ENCODE measurements around the gene RIMS3.

RIMS3 gene

GRCh38 chr1:40645118-40645680 lies 20.3 kb downstream of the RIMS3 start:
- H3F3A ChIP-seq (ENCODE audit: insufficient read depth, low read length), result no peaks in the 10 kb centered on the region
- H2AFZ ChIP-seq (ENCODE audit: low read length), result no peak overlapping the region
- no peak overlapping the region for H3K4me2 ChIP-seq (ENCODE audit: low read depth, low read length)
- no peak overlapping the region for H3K9ac ChIP-seq (ENCODE audit: low read length)
- no peaks in the 10 kb centered on the region for H3K36me3 ChIP-seq (replicated peaks; ENCODE audit: insufficient read depth, low read length)
- no peaks in the 10 kb centered on the region for H3K9me2 ChIP-seq (replicated peaks; ENCODE audit: insufficient read depth, low read length)
- DNase-seq, result no peak
- H3K27me3 ChIP-seq (replicated peaks; ENCODE audit: insufficient read depth, low read length), result no peaks in the 10 kb centered on the region
- no peaks in the 10 kb centered on the region for H3K9me3 ChIP-seq (replicated peaks; ENCODE audit: insufficient read depth, low read length)
- H3K27ac ChIP-seq (ENCODE audit: low read length), result no peak overlapping the region
- no peak overlapping the region for H3K4me3 ChIP-seq (ENCODE audit: low read length)
- no peaks in the 10 kb centered on the region for H3K4me1 ChIP-seq (ENCODE audit: low read length)
- no peak for TF ChIP-seq EZH2phosphoT487 (IDR thresholded peaks at IDR 0.05; ENCODE audit: low read length)
- TF ChIP-seq CTCF (IDR thresholded peaks at IDR 0.05; ENCODE audit: low read length), result no peak
- no peak for TF ChIP-seq EZH2 (optimal IDR thresholded peaks at IDR 0.05; ENCODE audit: low read depth, low read length)
- H3K79me2 ChIP-seq (ENCODE audit: low read length), result no peaks in the 10 kb centered on the region
- no peaks in the 10 kb centered on the region for H4K20me1 ChIP-seq (ENCODE audit: insufficient read depth, low read length)

GRCh38 chr1:40641601-40642242 lies 23.8 kb downstream of the RIMS3 start:
- H3F3A ChIP-seq (ENCODE audit: insufficient read depth, low read length), result no peaks in the 10 kb centered on the region
- TF ChIP-seq EZH2phosphoT487 (IDR thresholded peaks at IDR 0.05; ENCODE audit: low read length) (no peak), EZH2 (optimal IDR thresholded peaks at IDR 0.05; ENCODE audit: low read depth, low read length) (no peak), CTCF (IDR thresholded peaks at IDR 0.05; ENCODE audit: low read length) (no peak)
- no peaks in the 10 kb centered on the region for H3K79me2 ChIP-seq (ENCODE audit: low read length)
- H3K9me3 ChIP-seq (replicated peaks; ENCODE audit: insufficient read depth, low read length), result no peaks in the 10 kb centered on the region
- H4K20me1 ChIP-seq (ENCODE audit: insufficient read depth, low read length), result no peaks in the 10 kb centered on the region
- no peak overlapping the region for H3K4me3 ChIP-seq (ENCODE audit: low read length)
- no peaks in the 10 kb centered on the region for H3K27me3 ChIP-seq (replicated peaks; ENCODE audit: insufficient read depth, low read length)
- H3K27ac ChIP-seq (ENCODE audit: low read length), result no peak overlapping the region
- H3K4me2 ChIP-seq (ENCODE audit: low read depth, low read length), result no peak overlapping the region
- H3K4me1 ChIP-seq (ENCODE audit: low read length), result no peaks in the 10 kb centered on the region
- H3K9me2 ChIP-seq (replicated peaks; ENCODE audit: insufficient read depth, low read length), result no peaks in the 10 kb centered on the region
- H3K9ac ChIP-seq (ENCODE audit: low read length), result no peak overlapping the region
- H3K36me3 ChIP-seq (replicated peaks; ENCODE audit: insufficient read depth, low read length), result no peaks in the 10 kb centered on the region
- H2AFZ ChIP-seq (ENCODE audit: low read length), result no peak overlapping the region
- DNase-seq, result no peak

GRCh38 chr1:40640314-40641076 lies 25.0 kb downstream of the RIMS3 start:
- H2AFZ ChIP-seq (ENCODE audit: low read length), result no peak overlapping the region
- H3K9me2 ChIP-seq (replicated peaks; ENCODE audit: insufficient read depth, low read length), result no peaks in the 10 kb centered on the region
- H3K27me3 ChIP-seq (replicated peaks; ENCODE audit: insufficient read depth, low read length), result no peaks in the 10 kb centered on the region
- H3K4me2 ChIP-seq (ENCODE audit: low read depth, low read length), result no peak overlapping the region
- H3K4me3 ChIP-seq (ENCODE audit: low read length), result no peak overlapping the region
- DNase-seq, result no peak
- H4K20me1 ChIP-seq (ENCODE audit: insufficient read depth, low read length), result no peaks in the 10 kb centered on the region
- H3K79me2 ChIP-seq (ENCODE audit: low read length), result no peaks in the 10 kb centered on the region
- no peaks in the 10 kb centered on the region for H3K36me3 ChIP-seq (replicated peaks; ENCODE audit: insufficient read depth, low read length)
- no peak overlapping the region for H3K27ac ChIP-seq (ENCODE audit: low read length)
- no peak overlapping the region for H3K9ac ChIP-seq (ENCODE audit: low read length)
- no peak for TF ChIP-seq EZH2 (optimal IDR thresholded peaks at IDR 0.05; ENCODE audit: low read depth, low read length)
- TF ChIP-seq CTCF (IDR thresholded peaks at IDR 0.05; ENCODE audit: low read length), result no peak
- TF ChIP-seq EZH2phosphoT487 (IDR thresholded peaks at IDR 0.05; ENCODE audit: low read length), result no peak
- H3K4me1 ChIP-seq (ENCODE audit: low read length), result no peaks in the 10 kb centered on the region
- no peaks in the 10 kb centered on the region for H3F3A ChIP-seq (ENCODE audit: insufficient read depth, low read length)
- H3K9me3 ChIP-seq (replicated peaks; ENCODE audit: insufficient read depth, low read length), result no peaks in the 10 kb centered on the region
